RCC 7860 (cell line): Measurements from ENCODE around the gene TRIP13.
"Not testable (repeated sequence)": the region's sequence is repeated elsewhere in the genome, so short reads cannot be mapped to it uniquely, and the experiment has no call there.

Experiments used
- DNase-seq: peaks from one replicate; pipeline ENCODE4 v3.0.0-alpha.2; 2015; ENCODE audit warnings: low spot score
- FAIRE-seq: peaks from 2 replicates; lab custom pipeline; 2012; peaks lifted over from hg19 to GRCh38; lab: Jason Lieb, UNC

Gene TRIP13, protein sequence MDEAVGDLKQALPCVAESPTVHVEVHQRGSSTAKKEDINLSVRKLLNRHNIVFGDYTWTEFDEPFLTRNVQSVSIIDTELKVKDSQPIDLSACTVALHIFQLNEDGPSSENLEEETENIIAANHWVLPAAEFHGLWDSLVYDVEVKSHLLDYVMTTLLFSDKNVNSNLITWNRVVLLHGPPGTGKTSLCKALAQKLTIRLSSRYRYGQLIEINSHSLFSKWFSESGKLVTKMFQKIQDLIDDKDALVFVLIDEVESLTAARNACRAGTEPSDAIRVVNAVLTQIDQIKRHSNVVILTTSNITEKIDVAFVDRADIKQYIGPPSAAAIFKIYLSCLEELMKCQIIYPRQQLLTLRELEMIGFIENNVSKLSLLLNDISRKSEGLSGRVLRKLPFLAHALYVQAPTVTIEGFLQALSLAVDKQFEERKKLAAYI

DNA sequence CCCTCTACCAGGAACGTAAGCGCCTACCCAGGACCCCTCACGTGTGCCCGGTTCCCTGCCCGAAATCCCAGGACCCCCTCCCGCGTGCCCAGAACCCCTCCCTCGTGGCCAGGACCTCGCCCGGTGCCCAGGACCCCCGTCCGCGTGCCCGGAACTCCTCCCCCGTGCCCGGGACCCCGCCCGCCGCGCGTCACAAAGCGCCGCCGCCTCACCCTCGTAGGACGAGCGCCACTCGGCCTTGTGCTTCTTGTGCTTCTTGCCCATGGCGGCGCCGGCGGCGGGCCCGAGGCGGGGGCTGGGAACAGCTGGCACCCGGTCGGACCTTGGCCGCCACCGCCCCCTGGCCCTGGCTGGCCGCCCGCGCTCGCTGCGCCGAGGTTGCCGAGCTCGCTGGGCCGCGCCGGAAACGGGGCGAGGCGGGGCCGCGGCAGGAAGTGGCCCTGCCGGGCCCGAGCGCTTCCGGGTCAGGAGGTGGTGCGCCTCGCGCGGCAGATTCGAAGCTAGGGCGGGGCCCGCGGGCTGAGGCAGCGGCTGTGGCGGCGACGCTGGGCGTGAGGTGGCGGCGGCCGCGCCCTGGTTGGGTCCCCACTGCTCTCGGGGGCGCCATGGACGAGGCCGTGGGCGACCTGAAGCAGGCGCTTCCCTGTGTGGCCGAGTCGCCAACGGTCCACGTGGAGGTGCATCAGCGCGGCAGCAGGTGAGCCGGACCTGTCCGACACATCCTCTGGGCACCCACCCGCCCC, at the start of gene TRIP13, which contains the start of gene BRD9:
TSS of gene TRIP13 (plus strand) at position 491 of the 743 bp plus-strand sequence. CDS start at position 606, 115 bp downstream.
TSS of gene BRD9 (minus strand) at position 408 of the 743 bp plus-strand sequence. CDS start at position 264, 144 bp downstream.
- no peak for FAIRE-seq
- DNase-seq: peak; percentile 75

DNA sequence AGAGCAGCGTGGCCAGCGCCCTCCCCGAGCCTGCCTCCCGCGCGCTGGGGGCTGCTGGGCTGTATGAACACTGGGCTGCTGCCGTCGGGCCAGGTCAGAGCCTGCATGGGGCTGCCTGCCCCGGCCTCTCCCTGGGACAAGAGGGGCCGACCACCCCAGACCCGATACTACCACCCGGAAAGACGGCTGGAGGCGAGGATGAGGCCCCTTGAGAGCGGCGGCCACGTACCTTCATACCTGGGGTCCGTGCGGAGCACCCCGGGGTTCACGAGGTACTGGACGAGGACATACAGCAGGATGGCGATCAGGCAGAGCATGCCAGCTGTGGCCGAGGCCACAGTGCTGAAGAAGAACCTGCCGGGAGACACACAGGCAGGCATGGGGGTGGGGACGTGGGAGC, 49.3 kb upstream of the TRIP13 start:
- DNase-seq, FAIRE-seq: not testable (repeated sequence)

DNA sequence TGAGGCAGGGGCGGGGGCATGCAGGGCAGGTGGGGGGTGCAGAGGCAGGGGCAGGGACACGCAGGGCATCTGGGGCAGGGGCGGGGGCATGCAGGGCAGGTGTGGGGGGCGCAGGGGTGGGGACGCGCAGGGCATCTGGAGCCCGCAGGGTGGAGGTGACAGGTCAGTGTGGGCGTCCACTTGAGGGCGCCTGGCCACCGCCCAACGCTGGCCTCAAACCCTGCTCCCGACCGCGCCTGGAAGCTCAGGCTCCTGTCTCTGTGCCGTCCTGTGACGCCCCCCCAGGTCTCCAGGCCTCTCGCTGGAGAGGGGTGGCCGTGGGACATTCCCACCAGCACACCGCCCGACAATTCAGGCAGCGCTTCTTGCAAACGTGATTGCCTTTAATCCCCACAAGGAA, 48.8 kb upstream of the TRIP13 start:
- not testable (repeated sequence) for DNase-seq, FAIRE-seq

DNA sequence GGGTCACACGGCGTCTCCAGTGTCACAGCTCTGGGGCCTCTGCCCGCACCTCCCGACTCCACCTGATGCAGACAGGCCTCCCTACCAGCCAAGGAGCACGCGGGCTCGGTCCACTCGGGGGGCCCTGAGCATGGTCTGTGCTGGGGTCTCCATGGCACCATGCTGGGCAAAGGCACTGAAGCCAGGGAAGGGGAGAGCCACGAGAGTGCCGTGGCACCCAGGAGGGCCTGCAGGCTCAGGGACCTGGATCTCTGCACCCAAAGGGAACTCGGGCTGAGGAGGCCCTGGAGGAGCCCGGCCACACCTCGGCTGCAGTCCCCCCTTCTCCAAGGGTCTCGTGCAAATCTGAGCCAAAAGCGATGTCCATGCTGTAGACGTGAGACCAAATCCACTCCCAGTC, 48.3 kb upstream of the TRIP13 start:
- not testable (repeated sequence) for FAIRE-seq, DNase-seq

DNA sequence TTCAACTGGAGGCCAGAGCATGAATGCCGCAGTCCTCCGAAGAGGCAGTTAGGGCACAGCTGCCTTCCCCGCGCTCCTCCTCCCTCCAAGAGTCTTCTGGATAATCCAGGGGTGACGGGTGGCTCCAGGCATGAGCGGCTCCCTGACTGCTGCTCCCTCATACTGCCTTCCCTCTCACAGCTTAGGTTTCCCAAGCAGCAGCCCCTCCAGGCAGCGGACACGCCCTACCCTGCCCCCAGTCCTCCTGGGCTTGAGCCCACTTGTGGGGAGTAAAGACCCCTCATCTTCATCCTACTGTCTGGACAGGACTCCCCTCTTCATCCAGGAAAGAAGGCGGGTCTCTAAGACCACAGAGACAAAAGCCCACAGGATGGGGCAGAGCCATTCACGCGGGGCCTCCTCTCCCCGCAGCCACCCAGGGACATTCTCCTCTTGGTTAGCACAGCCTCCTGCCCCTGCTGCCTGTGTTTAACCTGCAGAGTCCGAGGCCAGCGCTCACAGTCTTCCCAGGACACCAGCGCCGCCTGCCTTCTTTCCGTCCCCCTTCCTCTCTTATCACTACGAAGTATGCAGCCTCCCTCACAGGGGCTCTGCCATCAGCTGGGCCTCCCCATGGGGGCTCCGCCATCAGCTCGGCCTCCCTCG, 47.5 kb upstream of the TRIP13 start:
- DNase-seq, FAIRE-seq: not testable (repeated sequence)

DNA sequence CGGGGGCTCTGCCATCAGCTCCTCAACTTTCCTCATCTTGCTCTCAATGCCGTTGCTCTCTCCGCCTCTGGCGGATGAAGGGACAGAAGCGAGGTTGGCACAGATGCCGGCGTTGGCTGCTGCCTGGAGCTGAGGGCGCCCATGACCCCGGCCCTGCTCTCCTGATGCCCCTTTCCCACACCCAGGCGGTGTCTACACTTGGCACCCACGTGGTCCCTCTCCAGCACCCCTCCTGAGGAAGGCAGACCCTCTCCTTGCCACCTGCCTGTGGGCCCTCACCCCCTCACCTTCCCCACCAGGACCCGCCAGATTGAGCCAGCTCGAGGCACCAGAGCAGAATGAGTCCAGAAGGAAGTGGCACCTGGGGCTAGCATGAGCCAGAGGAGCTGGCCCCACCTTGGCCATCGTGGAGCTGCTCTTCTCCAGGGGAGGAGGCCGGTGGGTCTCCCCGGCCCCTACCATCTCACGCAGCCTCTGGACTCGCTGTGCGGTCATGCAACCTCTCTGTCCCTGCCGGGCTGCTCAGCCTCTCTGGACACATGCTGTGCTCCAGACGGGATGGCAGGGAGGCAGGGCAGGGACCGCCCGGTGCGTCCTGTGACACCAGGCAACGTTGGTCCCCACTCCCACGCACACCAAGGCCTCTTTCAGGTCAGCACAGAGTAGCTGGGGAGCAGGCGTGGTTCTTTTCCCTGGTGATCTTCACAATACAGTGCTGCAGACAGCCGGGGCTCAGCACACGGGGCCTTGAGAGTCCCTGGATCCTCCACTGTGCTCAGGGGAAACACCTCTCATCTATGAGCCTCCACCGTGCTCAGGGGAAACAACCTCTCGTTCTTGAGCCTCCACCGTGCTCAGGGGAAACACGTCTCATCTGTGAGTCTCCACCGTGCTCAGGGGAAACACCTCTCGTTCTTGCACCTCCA, 46.7 kb upstream of the TRIP13 start:
- FAIRE-seq, DNase-seq: not testable (repeated sequence)

DNA sequence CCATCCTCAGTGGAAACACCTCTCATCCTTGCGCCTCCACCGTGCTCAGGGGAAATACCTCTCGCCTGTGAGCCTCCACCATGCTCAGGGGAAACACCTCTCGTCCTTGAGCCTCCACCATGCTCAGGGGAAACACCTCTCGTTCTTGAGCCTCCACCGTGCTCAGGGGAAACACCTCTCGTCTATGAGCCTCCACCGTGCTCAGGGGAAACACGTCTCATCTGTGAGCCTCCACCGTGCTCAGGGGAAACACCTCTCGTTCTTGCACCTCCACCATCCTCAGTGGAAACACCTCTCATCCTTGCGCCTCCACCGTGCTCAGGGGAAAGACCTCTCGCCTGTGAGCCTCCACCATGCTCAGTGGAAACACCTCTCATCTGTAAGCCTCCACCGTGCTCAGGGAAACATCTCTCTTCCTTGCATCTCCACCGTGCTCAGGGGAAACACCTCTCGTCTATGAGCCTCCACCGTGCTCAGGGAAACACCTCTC, 46.0 kb upstream of the TRIP13 start:
- FAIRE-seq: not testable (repeated sequence)

DNA sequence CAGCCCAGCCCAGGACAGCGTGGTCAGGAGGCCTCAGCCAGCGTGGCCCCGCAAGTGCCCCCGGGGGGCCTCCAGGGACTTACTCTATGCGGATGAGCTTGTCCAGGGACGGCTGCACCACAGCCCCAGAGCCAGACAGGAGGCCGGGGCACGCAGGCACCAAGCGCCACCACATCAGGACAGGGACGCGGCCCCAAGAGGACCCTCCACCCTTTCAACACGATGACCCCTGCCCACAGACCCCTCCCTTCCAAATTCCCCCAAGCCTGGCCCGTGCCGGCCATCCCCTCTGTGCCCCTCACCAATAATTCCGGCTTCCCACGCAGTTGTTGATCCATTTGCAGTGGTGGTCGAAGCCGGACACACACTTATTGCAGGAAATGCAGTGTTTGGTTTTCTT, 45.5 kb upstream of the TRIP13 start:
- not testable (repeated sequence) for FAIRE-seq, DNase-seq

More for the DNA sequence above, 46.0 kb upstream of the TRIP13 start:
- DNase-seq: not testable (repeated sequence)

DNA sequence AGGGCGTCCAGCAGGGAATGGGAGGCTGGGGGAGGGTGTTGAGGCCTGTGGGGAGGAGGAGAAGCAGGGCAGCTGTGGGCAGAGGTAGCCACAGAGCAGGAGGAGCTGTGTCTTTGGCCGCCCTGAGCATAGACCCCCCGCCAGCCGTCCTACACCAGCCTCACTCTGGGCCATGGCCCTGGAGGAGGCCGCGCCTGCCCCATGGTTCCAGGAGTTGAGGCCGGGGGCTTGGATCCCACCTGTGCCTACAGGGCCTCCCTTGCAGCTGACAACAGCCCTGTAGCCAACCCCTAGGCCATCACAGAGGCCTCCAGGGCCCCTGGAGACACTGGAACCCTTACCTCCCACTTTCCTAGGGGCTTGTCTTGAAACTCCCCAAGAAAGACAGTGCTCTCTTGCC, 44.9 kb upstream of the TRIP13 start:
- not testable (repeated sequence) for DNase-seq, FAIRE-seq

DNA sequence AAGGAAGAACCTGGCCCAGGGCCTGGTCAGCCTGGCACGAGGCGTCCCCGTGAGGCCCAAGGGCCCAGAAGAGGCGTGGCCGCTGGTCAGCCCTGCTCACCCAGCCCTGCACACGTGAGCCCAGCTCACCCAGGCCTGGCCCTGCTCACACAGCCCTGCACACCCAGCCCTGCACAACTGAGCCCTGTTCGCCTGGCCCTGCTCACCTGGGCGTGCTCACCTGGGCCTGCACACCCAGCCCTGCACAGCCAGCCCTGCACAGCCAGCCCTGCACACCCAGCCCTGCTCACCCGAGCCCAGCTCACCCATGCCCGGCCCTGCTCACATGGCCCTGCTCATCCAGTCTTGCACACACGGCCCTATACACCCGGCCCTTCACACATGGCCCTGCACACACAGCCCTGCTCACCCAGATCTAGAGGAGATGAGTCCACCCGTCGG, 44.0 kb upstream of the TRIP13 start:
- FAIRE-seq (no peak), DNase-seq (no peak)

DNA sequence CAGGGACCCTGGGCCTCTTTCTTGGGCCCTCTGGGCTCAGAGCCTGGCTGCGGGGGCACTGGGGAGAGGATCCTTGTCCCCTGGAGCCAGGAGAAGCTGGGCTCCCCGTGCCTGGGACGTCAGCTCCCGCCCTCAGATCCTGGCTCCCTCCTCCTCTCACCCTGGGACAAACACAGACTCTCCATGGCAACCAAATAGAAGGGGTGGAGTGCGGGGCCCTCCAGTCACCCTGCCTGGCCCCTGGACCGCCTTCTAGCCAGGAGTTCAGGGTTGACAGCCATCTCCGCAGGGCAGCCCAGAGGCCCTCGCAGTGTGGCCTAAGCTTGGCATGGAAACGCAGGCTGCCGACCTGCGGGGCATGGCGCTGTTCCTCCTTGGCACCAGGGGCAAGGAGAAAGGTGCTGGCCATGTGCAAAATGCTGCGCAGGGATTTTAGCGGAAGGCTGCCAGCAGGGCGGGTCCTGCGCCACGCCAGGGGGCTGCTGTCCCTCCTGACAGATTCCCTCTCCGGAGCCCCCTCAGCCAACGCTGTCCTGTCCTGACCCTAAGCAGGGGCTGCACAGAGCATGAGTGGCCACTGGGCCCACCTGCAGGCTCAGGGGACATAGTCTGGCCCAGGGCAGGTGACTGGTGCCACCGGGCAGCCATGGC, 42.9 kb upstream of the TRIP13 start:
- DNase-seq: no peak
- FAIRE-seq: no peak

DNA sequence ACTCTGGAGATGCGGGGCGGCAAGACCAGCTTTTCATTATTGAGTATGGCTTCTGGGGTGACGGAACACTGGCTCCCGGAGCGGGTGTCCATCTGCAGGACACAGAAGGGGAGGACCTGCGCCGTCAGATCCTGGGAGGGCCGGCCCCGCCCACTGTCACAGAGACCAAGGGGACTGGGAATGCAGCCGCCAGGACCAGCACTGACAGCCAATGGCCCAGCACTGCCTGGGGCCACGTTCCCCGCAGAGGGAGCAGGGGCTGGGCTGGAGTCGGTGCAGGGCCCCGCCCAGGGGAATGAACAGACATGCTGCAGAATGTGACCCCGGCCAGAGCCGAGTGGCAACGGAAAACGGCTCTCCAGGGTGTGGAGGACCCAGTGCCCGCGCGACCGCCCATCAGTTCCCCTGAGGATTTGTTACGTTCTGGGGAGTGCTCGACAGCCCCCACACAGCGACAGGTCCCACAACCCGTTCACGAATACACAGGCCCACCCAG, 42.1 kb upstream of the TRIP13 start, which contains the start of gene ZDHHC11:
TSS of gene ZDHHC11 (minus strand) at position 476 of the 496 bp plus-strand sequence. CDS start at position 92, 384 bp downstream.
- FAIRE-seq (no peak), DNase-seq (no peak)

DNA sequence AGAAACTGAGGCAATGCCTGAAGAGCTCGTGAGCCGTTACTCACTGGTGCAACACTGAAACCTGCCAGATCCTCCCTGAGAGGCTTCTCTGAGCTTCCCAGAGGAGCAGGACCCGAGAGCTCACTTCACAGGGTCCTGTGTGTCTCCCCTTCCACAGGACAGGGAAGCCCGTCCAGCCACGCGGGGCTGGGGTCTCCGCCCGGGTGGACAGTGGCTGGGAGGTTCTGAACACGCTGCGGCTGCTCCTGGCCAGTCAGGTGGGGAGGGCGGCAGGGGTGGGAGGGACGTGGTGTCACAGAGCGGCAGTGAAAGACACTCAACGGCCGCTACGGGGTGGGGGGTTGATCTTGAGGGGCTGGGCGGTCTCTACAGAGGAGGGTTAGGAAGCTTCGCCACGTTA, 41.6 kb upstream of the TRIP13 start:
- DNase-seq (no peak), FAIRE-seq (no peak)

DNA sequence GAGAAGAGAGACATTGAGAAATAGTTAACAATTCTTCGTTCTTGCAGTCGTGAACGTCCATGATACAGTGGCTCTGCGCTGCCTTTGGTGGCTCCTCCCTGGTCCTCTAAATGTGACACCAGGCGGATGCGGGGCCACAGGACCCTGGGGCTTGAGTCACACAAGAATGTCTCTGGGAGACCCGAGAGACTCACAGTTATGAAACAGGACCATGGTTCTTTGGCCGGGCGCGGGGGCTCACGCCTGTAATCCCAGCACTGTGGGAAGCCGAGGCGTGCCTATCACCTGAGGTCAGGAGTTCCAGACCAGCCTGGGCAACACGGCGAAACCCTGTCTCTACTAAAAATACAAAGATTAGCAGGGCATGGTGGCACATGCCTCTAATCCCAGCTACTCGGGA, 41.1 kb upstream of the TRIP13 start:
- FAIRE-seq (no peak), DNase-seq (no peak)

DNA sequence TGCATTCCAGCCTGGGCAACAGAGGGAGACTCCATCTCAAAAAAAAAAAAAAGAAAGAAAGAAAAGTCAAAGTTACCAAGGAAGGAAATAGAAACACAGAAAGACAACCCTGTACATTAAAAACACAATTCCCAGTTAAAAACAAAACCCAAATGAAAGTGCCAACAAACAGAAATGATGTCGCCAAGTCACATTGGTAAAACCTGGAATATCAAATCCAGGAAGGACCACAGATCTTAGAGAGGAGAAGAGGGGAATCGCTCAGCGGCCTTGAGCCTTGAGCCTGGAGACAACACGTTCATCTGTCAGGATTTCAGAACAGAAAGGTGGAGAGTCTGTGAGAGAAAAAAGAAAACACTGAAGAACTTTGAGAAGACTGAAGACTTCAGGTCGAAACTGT, 40.7 kb upstream of the TRIP13 start:
- FAIRE-seq: no peak

DNA sequence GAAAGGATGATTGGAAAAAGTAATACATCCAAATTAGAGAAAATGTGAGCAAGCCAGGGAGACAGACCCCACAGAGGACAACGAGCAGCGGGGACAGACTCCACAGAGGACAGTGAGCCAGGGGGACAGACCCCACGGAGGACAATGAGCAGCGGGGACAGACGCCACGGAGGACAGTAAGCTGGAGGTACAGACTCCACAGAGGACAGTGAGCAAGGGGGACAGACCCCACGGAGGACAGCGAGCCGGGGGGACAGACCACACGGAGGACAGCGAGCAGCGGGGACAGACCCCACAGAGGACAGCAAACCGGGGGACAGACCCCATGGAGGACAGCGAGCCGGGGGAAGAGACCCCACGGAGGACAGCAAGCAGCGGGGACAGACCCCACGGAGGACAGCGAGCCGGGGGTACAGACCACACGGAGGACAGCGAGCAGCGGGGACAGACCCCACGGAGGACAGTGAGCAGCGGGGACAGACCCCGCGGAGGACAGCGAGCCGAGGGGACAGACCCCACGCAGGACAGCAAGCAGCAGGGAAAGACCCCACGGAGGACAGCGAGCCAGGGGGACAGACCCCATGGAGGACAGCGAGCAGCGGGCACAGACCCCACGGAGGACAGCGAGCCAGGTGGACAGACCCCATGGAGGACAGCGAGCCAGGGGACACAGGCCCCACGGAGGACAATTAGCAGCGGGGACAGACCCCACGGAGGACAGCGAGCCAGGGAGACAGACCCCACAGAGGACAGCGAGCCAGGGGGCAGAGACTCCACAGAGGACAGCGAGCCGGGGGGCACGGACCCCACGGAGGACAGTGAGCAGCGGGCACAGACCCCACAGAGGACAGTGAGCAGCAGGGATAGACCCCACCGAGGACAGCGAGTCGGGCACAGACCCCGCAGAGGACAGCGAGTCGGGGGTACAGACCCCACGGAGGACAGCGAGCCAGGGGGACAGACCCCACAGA, 40.0 kb upstream of the TRIP13 start:
- DNase-seq (no peak), FAIRE-seq (no peak)

More for the DNA sequence above, 40.7 kb upstream of the TRIP13 start:
- no peak for DNase-seq

DNA sequence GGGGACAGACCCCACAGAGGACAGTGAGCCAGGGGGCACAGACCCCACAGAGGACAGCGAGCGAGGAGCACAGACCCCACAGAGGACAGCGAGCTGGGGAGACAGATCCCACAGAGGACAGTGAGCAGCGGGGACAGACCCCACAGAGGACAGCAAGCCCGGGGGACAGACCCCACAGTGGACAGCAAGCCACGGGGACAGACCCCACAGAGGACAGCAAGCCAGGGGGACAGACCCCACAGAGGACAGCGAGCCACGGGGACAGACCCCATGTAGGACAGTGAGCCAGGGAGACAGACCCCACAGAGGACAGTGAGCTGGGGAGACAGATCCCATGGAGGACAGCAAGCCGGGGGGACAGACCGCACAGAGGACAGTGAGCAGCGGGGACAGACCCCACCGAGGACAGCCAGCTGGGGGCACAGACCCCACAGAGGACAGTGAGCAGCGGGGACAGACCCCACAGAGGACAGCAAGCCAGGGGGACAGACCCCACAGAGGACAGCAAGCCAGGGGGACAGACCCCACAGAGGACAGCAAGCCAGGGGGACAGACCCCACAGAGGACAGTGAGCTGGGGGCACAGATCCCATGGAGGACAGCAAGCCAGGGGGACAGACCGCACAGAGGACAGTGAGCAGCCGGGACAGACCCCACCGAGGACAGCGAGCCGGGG, 39.1 kb upstream of the TRIP13 start:
- DNase-seq, FAIRE-seq: not testable (repeated sequence)
